ENCODE results near the gene NSG1. TPM values are rescaled to one million over a fixed set of nuclear protein-coding genes. Genes with fewer than 3 reads are reported as not detected.
"Not testable (repeated sequence)": the region's sequence is repeated elsewhere in the genome, so short reads cannot be mapped to it uniquely, and the experiment has no call there.

Gene NSG1
- total RNA-seq, 4 donors from 2014 or later = 0.13 TPM; not detected in 3

- H3K27ac ChIP-seq = no peak overlapping the region
- DNase-seq = no peak
- H3K36me3 ChIP-seq = no peaks in the 10 kb centered on the region
- no peaks in the 10 kb centered on the region for H3K9me3 ChIP-seq
- intact Hi-C loops (cut with DNase I; ENCODE audit: low total_unique reads) = no loop called here
- no peaks in the 10 kb centered on the region for H3K27me3 ChIP-seq
- H3K4me3 ChIP-seq = no peak overlapping the region
- TF ChIP-seq POLR2A (IDR thresholded peaks at IDR 0.05) = no peak
- TF ChIP-seq, protein P1, sequence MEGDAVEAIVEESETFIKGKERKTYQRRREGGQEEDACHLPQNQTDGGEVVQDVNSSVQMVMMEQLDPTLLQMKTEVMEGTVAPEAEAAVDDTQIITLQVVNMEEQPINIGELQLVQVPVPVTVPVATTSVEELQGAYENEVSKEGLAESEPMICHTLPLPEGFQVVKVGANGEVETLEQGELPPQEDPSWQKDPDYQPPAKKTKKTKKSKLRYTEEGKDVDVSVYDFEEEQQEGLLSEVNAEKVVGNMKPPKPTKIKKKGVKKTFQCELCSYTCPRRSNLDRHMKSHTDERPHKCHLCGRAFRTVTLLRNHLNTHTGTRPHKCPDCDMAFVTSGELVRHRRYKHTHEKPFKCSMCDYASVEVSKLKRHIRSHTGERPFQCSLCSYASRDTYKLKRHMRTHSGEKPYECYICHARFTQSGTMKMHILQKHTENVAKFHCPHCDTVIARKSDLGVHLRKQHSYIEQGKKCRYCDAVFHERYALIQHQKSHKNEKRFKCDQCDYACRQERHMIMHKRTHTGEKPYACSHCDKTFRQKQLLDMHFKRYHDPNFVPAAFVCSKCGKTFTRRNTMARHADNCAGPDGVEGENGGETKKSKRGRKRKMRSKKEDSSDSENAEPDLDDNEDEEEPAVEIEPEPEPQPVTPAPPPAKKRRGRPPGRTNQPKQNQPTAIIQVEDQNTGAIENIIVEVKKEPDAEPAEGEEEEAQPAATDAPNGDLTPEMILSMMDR (IDR thresholded peaks at IDR 0.05 in 4 of 5, conservative IDR thresholded peaks at IDR 0.05 in 1 of 5) = no peak
- ATAC-seq = no peak
- in situ Hi-C loops (cut with MboI; ENCODE audit: low sequenced_read_pairs in 4 of 4) = no loop called here
- no peaks in the 10 kb centered on the region for H3K4me1 ChIP-seq
Observed at GRCh38 chr4:4343038-4343437, 43.9 kb upstream of the NSG1 start.

- no peaks in the 10 kb centered on the region for H3K36me3 ChIP-seq
- no peaks in the 10 kb centered on the region for H3K9me3 ChIP-seq
- H3K4me1 ChIP-seq = no peaks in the 10 kb centered on the region
- ATAC-seq (no peak), DNase-seq (no peak)
- no peak overlapping the region for H3K4me3 ChIP-seq
- H3K27ac ChIP-seq = no peak overlapping the region
- TF ChIP-seq, protein P1 (IDR thresholded peaks at IDR 0.05 in 4 of 5, conservative IDR thresholded peaks at IDR 0.05 in 1 of 5) = no peak
- no peak for TF ChIP-seq POLR2A (IDR thresholded peaks at IDR 0.05)
- in situ Hi-C loops (cut with MboI; ENCODE audit: low sequenced_read_pairs in 4 of 4) = no loop called here
- intact Hi-C loops (cut with DNase I; ENCODE audit: low total_unique reads) = no loop called here
- no peaks in the 10 kb centered on the region for H3K27me3 ChIP-seq
Observed at GRCh38 chr4:4344915-4345527, 41.9 kb upstream of the NSG1 start.

DNA sequence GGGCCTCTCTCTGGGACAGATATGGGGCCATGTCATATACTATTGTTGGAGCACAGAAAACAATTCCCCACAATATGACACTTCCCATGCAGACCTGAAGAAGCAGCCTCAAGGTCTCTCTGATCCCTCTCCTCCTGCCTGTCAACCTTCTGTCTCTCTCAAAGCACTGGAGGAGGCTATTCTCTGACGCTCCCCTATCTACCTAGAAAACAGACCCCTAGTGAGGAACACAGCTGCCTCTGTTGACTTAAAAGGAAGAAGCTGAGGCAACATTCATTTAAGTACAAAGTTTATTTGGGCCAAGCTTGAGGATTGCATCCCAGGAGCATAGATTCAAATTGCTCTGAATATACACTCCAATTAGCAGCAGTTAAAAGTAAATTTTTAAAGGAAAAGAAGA is 39.3 kb upstream of the NSG1 start:
- intact Hi-C loops (cut with DNase I; ENCODE audit: low total_unique reads) = no loop called here
- ATAC-seq (no peak), DNase-seq (no peak)
- Histone ChIP-seq H3K9me3 (no peaks in the 10 kb centered on the region), H3K36me3 (no peaks in the 10 kb centered on the region), H3K4me1 (no peaks in the 10 kb centered on the region), H3K27ac (no peak overlapping the region), H3K4me3 (no peak overlapping the region), H3K27me3 (no peaks in the 10 kb centered on the region)
- TF ChIP-seq POLR2A (IDR thresholded peaks at IDR 0.05) = no peak
- TF ChIP-seq, protein P1 (IDR thresholded peaks at IDR 0.05 in 4 of 5, conservative IDR thresholded peaks at IDR 0.05 in 1 of 5) = no peak
- in situ Hi-C loops (cut with MboI; ENCODE audit: low sequenced_read_pairs in 4 of 4) = no loop called here

- in situ Hi-C loops (cut with MboI; ENCODE audit: low sequenced_read_pairs in 4 of 4); H3K9me3 ChIP-seq; H3K27ac ChIP-seq; intact Hi-C loops (cut with DNase I; ENCODE audit: low total_unique reads); H3K27me3 ChIP-seq; ATAC-seq; DNase-seq; H3K36me3 ChIP-seq; H3K4me3 ChIP-seq; H3K4me1 ChIP-seq: not testable (repeated sequence)
Observed at GRCh38 chr4:4348585-4348984, 38.3 kb upstream of the NSG1 start.

DNA sequence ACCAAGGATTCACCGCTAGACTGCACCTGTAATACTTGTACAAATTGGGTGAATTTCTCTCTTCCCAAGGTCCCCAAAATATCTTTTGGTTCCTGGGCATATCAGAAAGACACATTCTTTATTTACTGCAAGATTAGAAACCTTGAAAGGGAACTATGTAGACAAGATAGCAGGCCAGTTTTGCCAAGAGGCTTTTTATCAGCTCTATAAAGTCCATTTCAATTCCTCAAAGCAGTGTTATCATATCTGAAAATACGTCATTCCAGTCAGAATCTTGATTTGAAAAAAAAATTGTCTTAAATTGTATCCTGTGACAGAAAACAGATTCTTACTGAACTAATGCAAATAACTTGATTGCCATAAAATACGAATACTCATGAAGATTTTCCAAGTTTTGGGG is 37.0 kb upstream of the NSG1 start:
- TF ChIP-seq POLR2A (IDR thresholded peaks at IDR 0.05) = no peak
- TF ChIP-seq, protein P1 (IDR thresholded peaks at IDR 0.05 in 4 of 5, conservative IDR thresholded peaks at IDR 0.05 in 1 of 5) = no peak
- Histone ChIP-seq H3K36me3 (no peaks in the 10 kb centered on the region), H3K27me3 (no peaks in the 10 kb centered on the region), H3K4me1 (no peaks in the 10 kb centered on the region), H3K9me3 (no peaks in the 10 kb centered on the region), H3K27ac (no peak overlapping the region), H3K4me3 (no peak overlapping the region)
- in situ Hi-C loops (cut with MboI; ENCODE audit: low sequenced_read_pairs in 4 of 4) = no loop called here
- DNase-seq (no peak), ATAC-seq (no peak)
- intact Hi-C loops (cut with DNase I; ENCODE audit: low total_unique reads) = no loop called here

Measured in gastrocnemius medialis (tissue), 4 donors.